Measurements from ENCODE around the gene CERS4. TPM values are rescaled to one million over a fixed set of nuclear protein-coding genes. Genes with fewer than 3 reads are reported as not detected.
"Not testable (repeated sequence)": the region's sequence is repeated elsewhere in the genome, so short reads cannot be mapped to it uniquely, and the experiment has no call there.

Gene CERS4
- total RNA-seq, 1 donor from 2014 or later, result 30.6 TPM

DNA sequence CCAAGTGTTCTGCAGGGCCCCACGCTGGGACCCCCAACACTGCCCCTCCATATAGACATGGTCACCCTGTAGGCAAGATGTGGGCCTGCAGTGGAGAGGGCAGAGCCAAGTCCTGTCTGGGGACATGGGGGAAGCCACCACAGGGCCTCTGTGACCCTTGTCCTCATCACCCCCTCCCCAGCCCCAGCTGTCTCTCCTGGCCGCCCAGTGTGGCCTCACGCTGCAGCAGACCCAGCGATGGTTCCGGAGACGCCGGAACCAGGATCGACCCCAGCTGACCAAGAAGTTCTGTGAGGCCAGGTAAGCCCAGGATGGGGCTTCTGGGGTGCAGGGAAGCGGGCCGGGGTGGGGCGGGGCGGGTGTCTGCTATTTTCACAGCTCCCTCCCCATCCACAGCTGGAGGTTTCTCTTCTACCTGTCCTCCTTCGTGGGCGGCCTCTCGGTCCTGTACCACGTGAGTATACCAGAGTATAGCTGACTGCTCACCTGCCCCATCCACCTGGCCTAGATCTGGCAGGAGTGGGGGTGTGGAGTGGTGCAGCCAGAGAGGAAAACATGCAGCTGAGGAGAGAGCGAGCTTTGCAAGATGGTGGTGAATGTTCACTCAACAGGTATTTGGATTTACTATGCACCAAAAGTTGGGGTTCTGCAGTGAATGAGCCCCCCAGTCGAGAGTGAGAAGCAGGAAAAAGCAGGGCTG, 46.4 kb downstream of the CERS4 start:
- Mint-ChIP-seq H3K36me3 (ENCODE audit: low read depth) (peaks cover 22% of the 10 kb centered on the region), H3K4me3 (no peak overlapping the region), H3K27me3 (no peaks in the 10 kb centered on the region), H3K4me1 (peaks cover 15% of the 10 kb centered on the region), H3K27ac (no peak overlapping the region), H3K9me3 (no peaks in the 10 kb centered on the region)
- intact Hi-C loops (cut with micrococcal nuclease), result no loop called here
- DNase-seq, result no peak

DNA sequence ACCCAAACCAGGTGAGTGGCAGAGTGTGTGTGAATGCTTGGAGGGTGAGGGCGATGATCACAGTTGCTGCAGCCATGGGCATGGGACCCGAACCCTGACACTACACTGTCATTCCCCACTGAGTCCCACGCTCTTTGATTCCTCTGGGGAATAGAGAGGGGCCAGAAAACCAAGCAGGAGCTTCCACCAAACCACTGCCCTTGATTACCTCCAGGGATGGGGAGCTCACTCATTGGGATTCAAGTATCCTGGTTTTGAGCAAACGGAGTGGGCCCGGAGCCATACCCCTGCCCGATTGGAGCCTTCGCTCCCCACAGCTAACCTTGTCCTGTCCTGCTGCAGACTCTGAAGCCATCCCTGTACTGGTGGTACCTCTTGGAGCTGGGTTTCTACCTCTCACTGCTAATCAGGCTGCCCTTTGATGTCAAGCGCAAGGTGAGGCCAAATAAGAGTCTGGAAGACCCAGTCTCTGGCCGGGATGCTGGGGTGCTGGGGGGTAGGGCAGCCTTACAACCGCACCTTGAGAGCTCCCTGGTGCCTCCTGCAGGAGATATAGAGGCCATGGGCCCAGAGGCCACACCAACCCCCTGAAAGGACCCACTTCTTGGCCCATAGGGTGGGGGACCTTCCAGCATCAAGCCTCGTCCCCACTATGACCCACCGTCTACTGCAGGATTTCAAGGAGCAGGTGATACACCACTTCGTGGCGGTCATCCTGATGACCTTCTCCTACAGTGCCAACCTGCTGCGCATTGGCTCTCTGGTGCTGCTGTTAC, 47.3 kb downstream of the CERS4 start:
- Mint-ChIP-seq H3K36me3 (ENCODE audit: low read depth) (peaks cover 22% of the 10 kb centered on the region), H3K27ac (no peak overlapping the region), H3K27me3 (no peaks in the 10 kb centered on the region), H3K4me1 (peaks cover 15% of the 10 kb centered on the region), H3K4me3 (no peak overlapping the region), H3K9me3 (no peaks in the 10 kb centered on the region)
- intact Hi-C loops (cut with micrococcal nuclease), result no loop called here
- DNase-seq, result no peak

DNA sequence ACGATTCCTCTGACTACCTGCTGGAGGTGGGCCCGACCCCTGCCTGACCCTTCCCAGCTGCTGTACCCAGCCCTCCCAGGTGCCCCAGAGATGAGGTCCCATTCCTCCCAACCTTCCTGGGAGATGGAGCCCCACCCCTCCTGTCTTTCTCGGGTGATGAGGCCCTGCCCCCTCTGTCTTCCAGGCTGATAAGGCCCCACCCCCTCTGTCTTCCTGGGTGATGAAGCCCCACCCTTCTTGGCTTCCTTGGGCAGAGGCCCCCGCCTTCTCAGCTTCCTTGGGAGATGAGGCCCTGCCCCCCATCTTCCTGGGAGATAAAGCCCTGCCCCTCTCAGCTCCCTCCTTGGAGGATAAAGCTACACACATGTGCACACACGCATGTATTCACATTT, 47.9 kb downstream of the CERS4 start:
- Mint-ChIP-seq H3K27me3 (no peaks in the 10 kb centered on the region), H3K4me3 (no peak overlapping the region), H3K36me3 (ENCODE audit: low read depth) (peaks cover 22% of the 10 kb centered on the region), H3K9me3 (no peaks in the 10 kb centered on the region), H3K4me1 (peaks cover 15% of the 10 kb centered on the region), H3K27ac (no peak overlapping the region)
- DNase-seq, result no peak
- intact Hi-C loops (cut with micrococcal nuclease), result no loop called here

DNA sequence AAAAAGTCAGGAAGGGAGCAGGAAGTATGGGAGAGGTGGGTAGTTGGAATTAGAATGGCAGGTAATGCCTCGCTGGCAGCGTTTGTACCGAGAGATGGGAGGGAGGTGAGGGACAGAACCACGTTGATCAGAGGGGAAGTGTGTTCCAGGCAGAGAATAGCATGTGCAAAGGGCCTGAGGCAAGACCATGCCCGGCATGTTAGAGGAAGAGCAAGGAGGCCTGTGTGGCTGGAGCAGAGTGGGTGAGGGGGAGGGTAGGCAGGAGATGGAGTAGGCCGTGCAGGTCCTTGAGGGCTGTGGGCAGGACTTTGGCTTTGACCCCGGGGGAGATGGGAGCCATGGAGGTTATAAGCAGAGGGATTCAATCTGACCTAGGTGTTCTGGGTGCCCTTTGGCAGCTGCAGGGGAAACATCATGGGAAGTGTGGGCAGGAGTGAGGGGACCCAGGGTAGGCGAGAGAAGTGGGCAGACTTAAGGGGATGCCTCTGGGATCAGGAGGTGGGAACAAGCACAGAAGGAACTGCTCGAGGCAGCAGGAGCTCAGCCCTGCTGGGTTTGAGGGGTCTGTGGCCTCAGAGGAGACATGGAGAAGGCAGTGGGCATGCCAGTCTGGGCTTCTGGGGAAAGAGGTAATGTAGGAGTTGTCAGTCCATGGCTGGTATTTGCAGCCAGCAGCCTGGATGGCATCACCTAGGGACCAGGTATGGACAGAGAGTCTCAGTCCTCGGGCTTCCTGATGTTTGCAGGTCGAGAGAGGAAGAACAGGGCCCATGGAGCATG, 50.2 kb downstream of the CERS4 start:
- peaks cover 20% of the 10 kb centered on the region for H3K36me3 Mint-ChIP-seq (ENCODE audit: low read depth)
- no peak overlapping the region for H3K27ac Mint-ChIP-seq
- no peaks in the 10 kb centered on the region for H3K27me3 Mint-ChIP-seq
- H3K4me1 Mint-ChIP-seq, result peaks cover 13% of the 10 kb centered on the region
- H3K9me3 Mint-ChIP-seq, result no peaks in the 10 kb centered on the region
- H3K4me3 Mint-ChIP-seq, result no peak overlapping the region
- intact Hi-C loops (cut with micrococcal nuclease), result no loop called here
- no peak for DNase-seq

DNA sequence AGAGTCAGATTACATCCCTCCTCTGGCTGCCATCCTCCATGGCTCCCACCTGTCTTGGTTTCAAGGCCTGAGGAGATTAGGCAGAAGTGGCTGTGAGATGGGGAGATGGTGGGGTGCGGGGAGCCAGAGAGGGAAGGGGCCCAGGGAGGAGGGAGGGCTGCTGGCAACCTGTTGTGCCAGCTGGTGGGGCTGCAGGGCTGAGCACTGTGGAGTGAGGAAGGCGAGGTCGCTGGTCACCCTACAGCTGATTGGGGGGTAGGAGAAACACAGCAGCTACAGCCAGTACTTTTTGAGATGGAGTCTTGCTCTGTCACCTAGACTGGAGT, 50.7 kb downstream of the CERS4 start:
- DNase-seq, result no peak
- no peaks in the 10 kb centered on the region for H3K27me3 Mint-ChIP-seq
- H3K27ac Mint-ChIP-seq, result no peak overlapping the region
- intact Hi-C loops (cut with micrococcal nuclease), result no loop called here
- no peaks in the 10 kb centered on the region for H3K9me3 Mint-ChIP-seq
- peaks cover 20% of the 10 kb centered on the region for H3K36me3 Mint-ChIP-seq (ENCODE audit: low read depth)
- H3K4me1 Mint-ChIP-seq, result peaks cover 13% of the 10 kb centered on the region
- H3K4me3 Mint-ChIP-seq, result no peak overlapping the region

DNA sequence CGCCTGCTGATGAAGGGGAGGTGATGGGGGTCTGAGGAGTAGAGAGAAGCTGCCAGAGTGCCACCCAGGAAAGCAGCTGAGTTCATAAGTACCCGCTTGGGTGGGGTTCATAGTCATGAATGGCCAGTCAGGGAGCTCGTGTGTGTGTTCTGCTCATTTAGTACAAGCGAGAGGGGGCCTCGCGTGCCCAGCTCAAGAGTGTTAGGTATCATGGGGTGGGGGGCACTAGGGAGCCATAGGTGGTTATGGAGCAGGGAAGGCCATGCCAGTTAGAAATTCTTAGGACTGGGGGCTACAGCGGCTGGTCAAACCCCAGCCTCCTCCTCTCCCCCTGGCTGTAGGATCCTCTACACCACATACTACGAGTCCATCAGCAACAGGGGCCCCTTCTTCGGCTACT, 52.2 kb downstream of the CERS4 start:
- intact Hi-C loops (cut with micrococcal nuclease), result no loop called here
- Mint-ChIP-seq H3K27ac (no peak overlapping the region), H3K9me3 (no peaks in the 10 kb centered on the region), H3K27me3 (no peaks in the 10 kb centered on the region), H3K4me1 (peaks cover 21% of the 10 kb centered on the region), H3K4me3 (no peak overlapping the region), H3K36me3 (ENCODE audit: low read depth) (peaks cover 18% of the 10 kb centered on the region)
- DNase-seq, result no peak

DNA sequence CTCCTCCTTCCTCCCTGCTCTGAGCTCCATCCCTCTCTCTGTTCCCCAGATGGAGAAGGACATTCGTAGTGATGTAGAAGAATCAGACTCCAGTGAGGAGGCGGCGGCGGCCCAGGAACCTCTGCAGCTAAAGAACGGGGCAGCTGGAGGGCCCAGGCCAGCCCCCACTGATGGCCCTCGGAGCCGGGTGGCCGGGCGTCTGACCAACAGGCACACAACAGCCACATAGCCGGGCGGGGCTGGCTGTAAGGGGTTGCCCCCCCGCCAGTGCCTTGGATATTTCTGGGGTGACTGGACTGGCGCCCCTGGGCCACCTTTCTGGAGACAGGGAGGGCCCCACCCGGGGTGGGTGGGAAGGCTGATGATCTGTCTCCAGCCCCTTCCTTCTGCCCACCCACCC, 52.7 kb downstream of the CERS4 start:
- H3K9me3 Mint-ChIP-seq, result no peaks in the 10 kb centered on the region
- peaks cover 21% of the 10 kb centered on the region for H3K4me1 Mint-ChIP-seq
- intact Hi-C loops (cut with micrococcal nuclease), result no loop called here
- H3K27ac Mint-ChIP-seq, result no peak overlapping the region
- H3K4me3 Mint-ChIP-seq, result no peak overlapping the region
- peak; percentile 51 for DNase-seq
- H3K36me3 Mint-ChIP-seq (ENCODE audit: low read depth), result peaks cover 17% of the 10 kb centered on the region
- no peaks in the 10 kb centered on the region for H3K27me3 Mint-ChIP-seq

DNA sequence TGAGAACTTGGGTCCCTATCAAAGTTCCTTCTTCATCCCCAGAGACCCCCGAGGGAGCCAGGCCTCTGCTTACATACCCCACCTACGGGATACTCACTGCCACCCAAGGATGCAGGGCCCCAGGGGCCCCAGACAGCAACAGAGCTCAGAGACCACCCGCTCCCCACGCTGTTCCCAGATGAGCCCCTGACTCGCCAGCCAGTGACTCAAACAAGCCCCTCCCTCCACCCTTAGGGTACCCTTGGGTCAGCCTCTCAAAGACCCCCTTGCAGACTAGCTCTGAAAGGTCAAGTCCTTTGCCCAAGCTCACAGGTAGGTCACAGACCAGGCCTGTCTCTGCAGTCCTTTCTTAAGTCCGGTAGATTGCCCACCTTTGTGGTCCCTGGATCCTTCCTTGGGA, 53.3 kb downstream of the CERS4 start:
- Mint-ChIP-seq H3K9me3 (no peaks in the 10 kb centered on the region), H3K27ac (no peak overlapping the region), H3K4me3 (no peak overlapping the region), H3K27me3 (no peaks in the 10 kb centered on the region), H3K4me1 (peaks cover 17% of the 10 kb centered on the region), H3K36me3 (ENCODE audit: low read depth) (peaks cover 13% of the 10 kb centered on the region)
- intact Hi-C loops (cut with micrococcal nuclease), result no loop called here
- peak; percentile 46 for DNase-seq

DNA sequence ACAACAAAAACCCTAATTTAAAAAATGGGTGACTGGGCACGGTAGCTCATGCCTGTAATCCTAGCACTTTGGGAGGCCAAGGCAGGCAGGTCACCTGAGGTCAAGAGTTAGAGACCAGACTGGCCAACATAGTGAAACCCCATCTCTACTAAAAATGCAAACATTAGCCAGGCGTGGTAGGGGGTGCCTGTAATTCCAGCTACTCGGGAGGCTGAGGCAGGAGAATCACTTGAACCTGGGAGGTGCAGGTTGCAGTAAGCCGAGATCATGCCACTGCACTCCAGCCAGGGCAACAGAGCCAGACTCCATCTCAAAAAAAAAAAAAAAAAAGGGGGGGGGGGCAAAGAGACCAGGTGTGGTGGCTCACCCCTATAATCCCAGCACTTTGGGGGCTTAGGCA, 55.1 kb downstream of the CERS4 start:
- H3K27me3 Mint-ChIP-seq; H3K9me3 Mint-ChIP-seq; H3K4me3 Mint-ChIP-seq; intact Hi-C loops (cut with micrococcal nuclease); H3K36me3 Mint-ChIP-seq (ENCODE audit: low read depth); H3K27ac Mint-ChIP-seq: not testable (repeated sequence)
- peaks cover 23% of the 10 kb centered on the region for H3K4me1 Mint-ChIP-seq
- DNase-seq, result peak; percentile 20

DNA sequence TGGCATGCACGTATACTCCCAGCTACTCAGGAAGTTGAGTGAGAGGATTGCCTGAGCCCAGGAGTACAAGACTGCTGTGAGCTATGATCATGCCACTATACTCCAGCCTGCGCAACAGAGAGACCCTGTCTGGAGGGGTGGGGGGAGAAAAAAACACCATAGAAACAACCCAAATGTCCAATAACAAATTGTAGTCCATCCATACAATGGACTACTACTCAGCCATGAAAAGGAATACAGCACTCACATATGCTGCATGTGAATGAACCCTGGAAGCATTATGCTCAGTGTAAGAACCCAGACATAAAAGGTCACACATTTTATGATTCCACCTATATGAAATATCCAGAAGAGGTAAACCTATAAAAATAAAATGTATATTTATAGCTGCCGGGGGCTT, 56.7 kb downstream of the CERS4 start:
- peak; percentile 43 for DNase-seq
- H3K27me3 Mint-ChIP-seq, result no peaks in the 10 kb centered on the region
- no peaks in the 10 kb centered on the region for H3K36me3 Mint-ChIP-seq (ENCODE audit: low read depth)
- H3K4me3 Mint-ChIP-seq, result no peak overlapping the region
- H3K4me1 Mint-ChIP-seq, result peaks cover 23% of the 10 kb centered on the region
- no peaks in the 10 kb centered on the region for H3K9me3 Mint-ChIP-seq
- intact Hi-C loops (cut with micrococcal nuclease), result no loop called here
- no peak overlapping the region for H3K27ac Mint-ChIP-seq

DNA sequence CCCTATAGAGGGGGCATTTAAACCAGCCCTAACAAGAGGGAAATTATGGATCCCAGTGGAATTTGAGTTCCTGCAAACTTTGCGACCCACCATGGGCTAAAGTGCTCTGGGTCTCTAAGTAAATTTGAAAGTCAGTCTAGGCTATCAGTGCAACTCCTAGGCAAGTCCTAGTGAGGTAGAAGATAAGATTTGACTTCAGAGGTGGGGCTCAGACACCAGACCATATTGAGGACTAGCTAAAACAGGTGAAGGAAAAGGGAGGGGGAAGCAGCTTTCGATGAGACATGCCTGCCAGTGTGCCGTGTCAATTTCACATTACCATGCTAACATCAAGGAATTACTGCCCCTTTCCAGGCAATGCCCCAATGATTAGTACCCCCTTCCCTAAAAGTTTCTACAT, 60.6 kb downstream of the CERS4 start:
- intact Hi-C loops (cut with micrococcal nuclease), result loop anchor here (1.0 kb wide), 1 partner anchor 52 kb away; the partner anchor contains the start of genes NDUFA7 and RPS28
- Mint-ChIP-seq H3K27ac (peak overlapping the region; percentile 92), H3K27me3 (no peaks in the 10 kb centered on the region), H3K4me1 (peaks cover 23% of the 10 kb centered on the region), H3K9me3 (no peaks in the 10 kb centered on the region), H3K4me3 (peak overlapping the region; percentile 81), H3K36me3 (ENCODE audit: low read depth) (no peaks in the 10 kb centered on the region)
- peak; percentile 55 for DNase-seq

DNA sequence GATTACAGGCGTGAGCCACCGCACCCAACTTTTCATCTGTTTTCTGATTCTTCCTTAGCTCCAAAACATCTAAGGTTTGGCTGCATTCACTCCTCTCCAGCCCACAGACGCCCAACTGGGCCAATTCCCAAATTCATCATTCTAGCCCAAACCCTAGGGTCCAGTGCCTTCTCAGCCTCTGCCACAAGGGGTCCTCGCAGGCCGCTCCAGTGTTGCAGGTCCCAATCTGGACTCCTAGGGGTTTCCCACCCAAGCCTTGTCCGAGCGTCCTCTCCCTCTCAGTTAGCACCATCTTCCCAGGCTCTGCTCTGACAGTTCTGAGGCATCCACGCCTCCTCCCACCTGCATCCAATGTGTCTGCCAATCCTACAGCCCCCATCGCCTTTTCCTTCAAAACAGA, 67.3 kb downstream of the CERS4 start:
- H3K27ac Mint-ChIP-seq; H3K4me3 Mint-ChIP-seq; H3K27me3 Mint-ChIP-seq; H3K36me3 Mint-ChIP-seq (ENCODE audit: low read depth); DNase-seq; intact Hi-C loops (cut with micrococcal nuclease); H3K4me1 Mint-ChIP-seq; H3K9me3 Mint-ChIP-seq: not testable (repeated sequence)

DNA sequence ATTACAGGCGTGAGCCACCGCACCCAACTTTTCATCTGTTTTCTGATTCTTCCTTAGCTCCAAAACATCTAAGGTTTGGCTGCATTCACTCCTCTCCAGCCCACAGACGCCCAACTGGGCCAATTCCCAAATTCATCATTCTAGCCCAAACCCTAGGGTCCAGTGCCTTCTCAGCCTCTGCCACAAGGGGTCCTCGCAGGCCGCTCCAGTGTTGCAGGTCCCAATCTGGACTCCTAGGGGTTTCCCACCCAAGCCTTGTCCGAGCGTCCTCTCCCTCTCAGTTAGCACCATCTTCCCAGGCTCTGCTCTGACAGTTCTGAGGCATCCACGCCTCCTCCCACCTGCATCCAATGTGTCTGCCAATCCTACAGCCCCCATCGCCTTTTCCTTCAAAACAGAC, 82.2 kb downstream of the CERS4 start:
- H3K27ac Mint-ChIP-seq; H3K4me1 Mint-ChIP-seq; H3K4me3 Mint-ChIP-seq; intact Hi-C loops (cut with micrococcal nuclease); H3K9me3 Mint-ChIP-seq; H3K36me3 Mint-ChIP-seq (ENCODE audit: low read depth); DNase-seq; H3K27me3 Mint-ChIP-seq: not testable (repeated sequence)

DNA sequence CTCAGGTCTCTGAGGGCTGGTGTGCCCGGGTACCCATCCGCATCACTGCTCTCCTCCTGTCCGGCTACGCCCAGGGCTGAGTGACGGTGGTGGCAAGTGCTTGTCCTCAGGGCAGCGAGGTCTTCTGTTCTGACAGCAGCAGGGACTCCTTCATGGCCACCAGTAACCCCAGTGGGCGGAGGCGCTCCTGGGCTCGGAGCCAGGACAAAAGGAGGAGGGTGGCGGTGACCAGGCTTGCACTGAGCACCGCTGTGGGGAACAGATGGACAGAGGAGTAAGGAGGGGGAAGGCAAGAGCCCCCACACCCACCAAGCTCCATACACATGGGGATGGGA, 93.2 kb downstream of the CERS4 start:
- DNase-seq, result peak; percentile 53
- Mint-ChIP-seq H3K27me3 (no peaks in the 10 kb centered on the region), H3K9me3 (no peaks in the 10 kb centered on the region), H3K36me3 (ENCODE audit: low read depth) (peaks cover 18% of the 10 kb centered on the region), H3K4me3 (no peak overlapping the region), H3K4me1 (peaks cover 16% of the 10 kb centered on the region), H3K27ac (no peak overlapping the region)
- intact Hi-C loops (cut with micrococcal nuclease), result no loop called here
